Hepatocyte (in vitro differentiated cells): ENCODE measurements around the gene ADA.

ENCODE experiments used
- CTCF ChIP-seq: fragments of 200-600 bp; sonication (generic); IDR thresholded peaks from 2 replicates; pipeline ENCODE4 v1.5.1; 2016; ENCODE audit warnings: antibody characterized with exemption, mild to moderate bottlenecking; ENCODE audit not compliant: poor library complexity
- EZH2 ChIP-seq: fragments of 200-600 bp; sonication (generic); IDR thresholded peaks from 2 replicates; pipeline ENCODE4 v1.6.1; 2016; ENCODE audit warnings: antibody characterized with exemption, mild to moderate bottlenecking, borderline replicate concordance

- no peak for TF ChIP-seq CTCF
- TF ChIP-seq EZH2, result no peak
Observed at GRCh38 chr20:44586289-44586911, 65.1 kb downstream of the ADA start.
